ENCODE measurements around the gene SUGP2. TPM values are rescaled to one million over a fixed set of nuclear protein-coding genes. Genes with fewer than 3 reads are reported as not detected.

Gene SUGP2
- total and polyA plus RNA-seq, 9 of the 15 experiments (the other 6 are each of a cell fraction or from before 2014, with no cell fraction given) = 13.1 to 101 (median 63.1) TPM

- TF ChIP-seq GABPA (tag; conservative IDR thresholded peaks at IDR 0.05; ENCODE audit: low read depth) = peak; percentile 55
- 0 out of 2 replicates have a peak, but pooled peaks have one; percentile 47 for TF ChIP-seq ZNF511 (CRISPR knock-in tag; IDR thresholded peaks at IDR 0.05)
- no peak for TF ChIP-seq ZNF79 (CRISPR knock-in tag; IDR thresholded peaks at IDR 0.05; ENCODE audit: low read depth)
- TF ChIP-seq CBX2 (IDR thresholded peaks at IDR 0.05; ENCODE audit: insufficient read depth, low read length, poor library complexity, severe bottlenecking) = no peak
- TF ChIP-seq FOXA1 (IDR thresholded peaks at IDR 0.05; ENCODE audit: borderline replicate concordance) = no peak
- TF ChIP-seq CREB1 (IDR thresholded peaks at IDR 0.05) = no peak
- peak; percentile 67 for TF ChIP-seq CREB1 (CRISPR knock-in tag; IDR thresholded peaks at IDR 0.05)
- peak; percentile 71; the same call in 1 of the 2 replicates for TF ChIP-seq FOXP4 (CRISPR knock-in tag; IDR thresholded peaks at IDR 0.05; ENCODE audit: borderline replicate concordance)
- no peak for TF ChIP-seq CBX5 (IDR thresholded peaks at IDR 0.05; ENCODE audit: borderline replicate concordance, low read depth)
- peak; percentile 64; the same call in 1 of the 2 replicates for TF ChIP-seq ZNF592 (IDR thresholded peaks at IDR 0.05)
- TF ChIP-seq MEIS2 (IDR thresholded peaks at IDR 0.05; ENCODE audit: partially characterized antibody) = peak; percentile 100
- TF ChIP-seq ZNF354B (CRISPR knock-in tag; IDR thresholded peaks at IDR 0.05) = no peak
- TF ChIP-seq PATZ1 (CRISPR knock-in tag; IDR thresholded peaks at IDR 0.05; ENCODE audit: borderline replicate concordance) = no peak
- TF ChIP-seq TRIM25 (IDR thresholded peaks at IDR 0.05; ENCODE audit: borderline replicate concordance) = no peak
- peak in 1 of 2 experiments; percentile 96; a peak in 2 of 4 replicates for TF ChIP-seq HDAC1 (IDR thresholded peaks at IDR 0.05)
- TF ChIP-seq IRF2 (CRISPR knock-in tag; IDR thresholded peaks at IDR 0.05) = no peak
These were observed at the start of gene SUGP2, which contains the start of gene ARMC6 (continued) for GRCh38 chr19:19033426-19034203.

Measured in K562 (cell line).